GM13977 (cell line): ENCODE measurements around the gene SENP2.
A peak's percentile ranks its signal among the peaks of the same experiment; 100 is the strongest.

Experiments
- DNase-seq: peaks from one replicate; pipeline ENCODE4 v3.0.0; 2012; ENCODE audit warnings: low spot score
- CTCF ChIP-seq: IDR thresholded peaks from 2 replicates; pipeline ENCODE4 v1.5.1; 2012; ENCODE audit warnings: mild to moderate bottlenecking, control low read depth; ENCODE audit not compliant: insufficient read depth; ENCODE audit errors: extremely low read depth, missing control alignments
- in situ Hi-C: fragments of 300-500 bp; cut with MboI; formaldehyde crosslinking; loops from one replicate; pipeline ENCODE4 v1.12.0; 2022; ENCODE audit warnings: low sequenced_read_pairs, low pct_unique_long_range_greater_than_20kb, mixed read lengths, inconsistent platforms; ENCODE audit not compliant: unreplicated experiment

The SENP2 gene

GRCh38 chr3:185663929-185664328 is 77.8 kb downstream of the SENP2 start:
- no peak for DNase-seq
- in situ Hi-C loops = no loop called here
- no peak for TF ChIP-seq CTCF

- no peak for DNase-seq
- in situ Hi-C loops = no loop called here
- TF ChIP-seq CTCF = no peak
Measured at GRCh38 chr3:185667574-185667973, 81.5 kb downstream of the SENP2 start.

DNA sequence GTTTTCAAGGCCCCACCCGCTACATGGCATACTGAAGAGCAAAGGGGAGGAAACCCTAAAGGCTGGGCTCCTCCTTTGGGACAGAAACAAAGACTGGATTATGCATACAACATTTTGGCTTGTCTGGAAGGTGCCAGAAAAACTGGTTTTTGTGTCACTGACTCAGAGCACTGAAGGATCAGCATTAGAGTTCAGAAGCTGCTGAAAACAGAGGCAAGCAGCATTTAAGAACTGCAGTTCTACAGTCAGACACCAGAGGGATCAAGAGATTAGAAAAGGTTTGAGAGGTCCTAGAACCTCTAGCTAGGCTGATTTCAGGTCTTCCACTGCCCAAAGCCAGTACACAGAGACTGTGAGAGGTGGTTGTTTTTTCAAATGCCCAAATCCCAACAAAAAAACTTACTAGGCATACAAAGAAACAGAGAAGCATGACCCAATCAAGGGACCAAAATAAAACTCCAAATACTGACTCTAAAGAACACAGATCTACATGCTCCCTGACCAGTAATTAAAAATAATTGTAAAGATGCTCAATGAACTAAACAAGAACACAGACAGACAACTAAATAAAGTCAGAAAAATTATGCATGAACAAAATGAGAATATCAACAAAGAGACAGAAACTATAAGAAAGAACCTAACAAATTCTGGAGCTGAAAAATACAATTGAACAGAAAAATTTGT is 91.2 kb downstream of the SENP2 start:
- peak; percentile 69 for DNase-seq
- in situ Hi-C loops = loop anchor here (10.0 kb wide), 1 partner anchor 98 kb away; no protein-coding TSS in a partner anchor
- TF ChIP-seq CTCF = peak; percentile 63

DNA sequence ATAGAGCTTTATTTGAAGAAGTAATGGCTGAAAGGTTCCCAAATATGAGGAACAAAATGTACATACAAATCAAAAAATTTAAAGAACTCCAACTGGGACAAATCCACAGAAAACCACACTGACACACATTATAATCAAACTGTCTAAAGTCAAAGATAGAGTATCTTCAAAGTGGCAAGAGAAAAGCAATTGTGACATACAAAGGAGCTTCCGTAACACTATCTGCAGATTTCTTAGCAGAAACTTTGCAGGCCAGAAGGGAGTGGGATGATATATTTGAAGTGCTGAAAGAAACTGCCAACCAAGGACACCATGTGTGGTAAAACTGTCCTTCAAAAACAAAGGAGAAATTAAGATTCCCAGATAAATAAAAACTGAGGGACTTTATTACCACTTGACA is 91.9 kb downstream of the SENP2 start:
- in situ Hi-C loops = loop anchor here (10.0 kb wide), 1 partner anchor 97 kb away; no protein-coding TSS in a partner anchor
- no peak for DNase-seq
- no peak for TF ChIP-seq CTCF

- in situ Hi-C loops = no loop called here
- TF ChIP-seq CTCF = no peak
- DNase-seq = no peak
Measured at GRCh38 chr3:185680231-185680630, 94.1 kb downstream of the SENP2 start.
